Suprapubic skin (tissue), 4 donors: ENCODE measurements around the gene DCUN1D1. TPM values are rescaled to one million over a fixed set of nuclear protein-coding genes. Genes with fewer than 3 reads are reported as not detected.

Experiments used
- DNase-seq, 2 donors: peaks; one replicate each; pipeline ENCODE4 v3.0.0-alpha.2; 2019; ENCODE audit warnings: low spot score in 2 of 2
- H3K27ac ChIP-seq: fragments of 200-600 bp; sonication (generic); one replicate; pipeline ENCODE4 v1.5.1; 2019
- H3K27me3 ChIP-seq: fragments of 200-600 bp; sonication (generic); one replicate; pipeline ENCODE4 v1.5.1; 2019
- H3K36me3 ChIP-seq: fragments of 200-600 bp; sonication (generic); one replicate; pipeline ENCODE4 v1.5.1; 2019
- H3K4me1 ChIP-seq: fragments of 200-600 bp; sonication (generic); one replicate; pipeline ENCODE4 v1.5.1; 2019
- H3K4me3 ChIP-seq: fragments of 200-600 bp; sonication (generic); one replicate; pipeline ENCODE4 v1.5.1; 2019; ENCODE audit warnings: mild to moderate bottlenecking
- H3K9me3 ChIP-seq: fragments of 200-600 bp; sonication (generic); one replicate; pipeline ENCODE4 v1.5.1; 2019
- EP300 ChIP-seq: sonication (generic); formaldehyde crosslinking; IDR thresholded peaks from one replicate; pipeline ENCODE4 v1.6.1; 2017; ENCODE audit warnings: antibody characterized with exemption
- POLR2A ChIP-seq, 2 donors: fragments of 450-650 bp; IDR thresholded peaks; one replicate each; pipeline ENCODE4 v1.6.1; 2017; ENCODE audit warnings: antibody characterized with exemption in 2 of 2, mild to moderate bottlenecking in 2 of 2, moderate library complexity in 2 of 2
- POLR2AphosphoS5 ChIP-seq, 3 donors: sonication (generic); formaldehyde crosslinking; IDR thresholded peaks; one replicate each; pipeline ENCODE4 v1.6.1; 2017; ENCODE audit warnings: antibody characterized with exemption in 3 of 3
- WGBS: methylation state at CpG from one replicate; pipeline ENCODE4 v1.1.5; 2018; 5-methylcytosine and 5-hydroxymethylcytosine counted together
- total RNA-seq, 4 donors: library from RNA; depleted of rRNA; stranded (reverse); fragments of >200 nt; gene quantifications; one replicate each; pipeline ENCODE4 v1.1.0, GENCODE V29; 2016
- TF ChIP-seq, protein P1 (sequence below), 2 donors: fragments of 200-600 bp in 1 of 2; fragments of 450-650 bp in 1 of 2; sonication (generic) in 1 of 2; IDR thresholded peaks; one replicate each; pipeline ENCODE4 v1.5.1; 2016 to 2019; ENCODE audit warnings: antibody characterized with exemption in 2 of 2, mild to moderate bottlenecking in 1 of 2, moderate library complexity in 1 of 2

Gene DCUN1D1
- total RNA-seq, 4 donors from 2014 or later, result 17.5 to 29.7 (median 23.0) TPM

DNA sequence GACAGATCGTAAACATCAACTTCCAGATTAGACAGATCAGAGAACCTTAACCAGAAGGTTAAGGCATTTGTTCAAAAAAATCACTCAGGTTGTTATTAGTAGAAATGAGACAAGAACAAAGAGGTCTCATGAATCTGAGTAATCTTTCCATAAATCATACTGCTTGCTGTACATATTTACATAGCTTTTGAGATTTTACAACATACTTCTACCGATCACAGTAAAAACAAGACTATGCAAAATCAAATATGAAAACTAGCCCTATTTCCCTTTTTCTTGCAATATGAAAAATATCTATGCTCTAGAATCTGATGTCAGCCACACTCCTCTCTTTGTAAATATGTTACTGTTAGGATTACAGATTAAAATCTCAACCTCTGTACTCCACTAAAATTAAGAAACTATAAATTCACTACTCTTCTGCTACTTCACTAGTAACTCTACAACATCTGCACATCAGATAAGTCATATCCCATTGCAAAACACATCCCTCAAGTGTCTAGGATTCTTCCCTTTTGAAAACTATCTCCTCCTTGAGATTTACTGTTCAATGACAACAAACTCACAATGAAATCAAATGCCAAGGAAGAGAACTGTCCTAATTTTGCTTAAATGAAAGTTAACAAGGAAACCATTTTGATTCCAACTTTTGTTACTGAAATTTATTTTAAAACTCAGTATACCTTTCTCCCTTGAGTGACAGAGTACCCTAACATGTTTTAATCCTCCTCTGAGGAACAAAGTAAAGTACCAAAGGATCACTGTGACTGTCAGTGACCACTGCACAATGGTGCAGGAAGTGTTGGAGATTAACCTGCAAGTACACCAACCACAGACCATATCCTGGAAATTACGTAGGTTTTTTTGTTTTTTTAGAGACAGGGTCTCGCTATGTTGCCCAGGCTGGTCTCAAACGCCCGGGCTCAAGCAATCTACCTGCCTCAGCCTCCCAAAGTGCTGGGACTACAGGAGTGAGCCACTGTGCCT, 12.8 kb downstream of the DCUN1D1 start:
- TF ChIP-seq POLR2AphosphoS5 (IDR thresholded peaks at IDR 0.05), result no peak
- TF ChIP-seq, protein P1, sequence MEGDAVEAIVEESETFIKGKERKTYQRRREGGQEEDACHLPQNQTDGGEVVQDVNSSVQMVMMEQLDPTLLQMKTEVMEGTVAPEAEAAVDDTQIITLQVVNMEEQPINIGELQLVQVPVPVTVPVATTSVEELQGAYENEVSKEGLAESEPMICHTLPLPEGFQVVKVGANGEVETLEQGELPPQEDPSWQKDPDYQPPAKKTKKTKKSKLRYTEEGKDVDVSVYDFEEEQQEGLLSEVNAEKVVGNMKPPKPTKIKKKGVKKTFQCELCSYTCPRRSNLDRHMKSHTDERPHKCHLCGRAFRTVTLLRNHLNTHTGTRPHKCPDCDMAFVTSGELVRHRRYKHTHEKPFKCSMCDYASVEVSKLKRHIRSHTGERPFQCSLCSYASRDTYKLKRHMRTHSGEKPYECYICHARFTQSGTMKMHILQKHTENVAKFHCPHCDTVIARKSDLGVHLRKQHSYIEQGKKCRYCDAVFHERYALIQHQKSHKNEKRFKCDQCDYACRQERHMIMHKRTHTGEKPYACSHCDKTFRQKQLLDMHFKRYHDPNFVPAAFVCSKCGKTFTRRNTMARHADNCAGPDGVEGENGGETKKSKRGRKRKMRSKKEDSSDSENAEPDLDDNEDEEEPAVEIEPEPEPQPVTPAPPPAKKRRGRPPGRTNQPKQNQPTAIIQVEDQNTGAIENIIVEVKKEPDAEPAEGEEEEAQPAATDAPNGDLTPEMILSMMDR (IDR thresholded peaks at IDR 0.05), result no peak
- no peak for TF ChIP-seq POLR2A (IDR thresholded peaks at IDR 0.05)
- TF ChIP-seq EP300, result no peak
- 80% methylated on average over 6 of the region's 6 CpGs for WGBS
- H3K27me3 ChIP-seq, result no peaks in the 10 kb centered on the region
- H3K4me1 ChIP-seq, result no peaks in the 10 kb centered on the region
- no peak for DNase-seq
- peaks cover 4% of the 10 kb centered on the region for H3K36me3 ChIP-seq
- no peaks in the 10 kb centered on the region for H3K9me3 ChIP-seq
- H3K4me3 ChIP-seq, result no peak overlapping the region
- no peak overlapping the region for H3K27ac ChIP-seq

DNA sequence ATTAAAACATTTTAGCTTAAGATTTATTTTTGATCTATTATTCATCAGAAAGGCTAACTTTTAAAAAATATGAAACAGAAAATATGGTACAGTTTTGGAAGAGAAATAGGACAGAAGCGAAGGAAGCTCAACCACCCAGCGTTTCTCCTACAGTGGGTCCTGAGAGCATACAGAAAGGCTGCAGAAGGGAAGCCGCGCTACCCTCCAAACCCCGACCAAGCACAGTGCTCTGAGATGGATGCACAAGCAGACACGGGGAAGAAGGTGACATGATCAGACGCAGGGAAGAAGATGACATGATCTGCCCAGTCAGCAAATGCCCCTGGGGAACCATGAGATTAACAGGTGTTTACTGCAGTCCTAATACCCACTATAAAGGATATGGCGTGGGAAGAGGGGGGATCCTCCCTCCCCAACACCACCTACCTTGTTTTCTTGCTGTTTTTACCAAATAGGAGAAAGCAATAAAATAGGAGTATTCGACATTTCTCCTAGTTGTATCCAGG, 14.4 kb downstream of the DCUN1D1 start:
- Histone ChIP-seq H3K9me3 (no peaks in the 10 kb centered on the region), H3K27me3 (no peaks in the 10 kb centered on the region), H3K4me3 (no peak overlapping the region), H3K36me3 (peaks cover 9% of the 10 kb centered on the region), H3K27ac (no peak overlapping the region), H3K4me1 (no peaks in the 10 kb centered on the region)
- no peak for DNase-seq
- WGBS, result 79% methylated on average over 9 of the region's 9 CpGs
- TF ChIP-seq POLR2A (IDR thresholded peaks at IDR 0.05), result no peak
- no peak for TF ChIP-seq EP300
- TF ChIP-seq, protein P1 (IDR thresholded peaks at IDR 0.05), result no peak
- no peak for TF ChIP-seq POLR2AphosphoS5 (IDR thresholded peaks at IDR 0.05)

DNA sequence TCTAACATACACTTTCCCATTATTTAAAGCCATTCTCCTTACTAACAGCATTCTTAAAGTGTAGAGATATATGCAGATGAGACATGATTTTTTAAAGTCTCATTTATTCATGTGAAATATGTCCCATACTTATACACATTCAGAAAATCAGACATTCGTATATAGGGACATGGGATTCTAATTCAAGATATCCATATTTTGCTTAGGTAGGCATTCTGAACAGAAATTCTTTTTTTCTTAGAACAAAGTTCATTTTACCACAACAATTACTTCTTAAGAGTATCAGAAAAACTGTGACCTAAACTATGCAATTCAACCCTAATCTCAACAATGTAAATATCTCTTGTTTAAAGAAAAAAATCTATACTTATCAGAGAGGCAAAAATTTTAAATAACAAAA, 16.2 kb downstream of the DCUN1D1 start:
- no peak overlapping the region for H3K4me3 ChIP-seq
- peaks cover 11% of the 10 kb centered on the region for H3K36me3 ChIP-seq
- no peak for DNase-seq
- H3K4me1 ChIP-seq, result no peaks in the 10 kb centered on the region
- no peaks in the 10 kb centered on the region for H3K27me3 ChIP-seq
- TF ChIP-seq, protein P1 (IDR thresholded peaks at IDR 0.05), result no peak
- no peak for TF ChIP-seq POLR2AphosphoS5 (IDR thresholded peaks at IDR 0.05)
- TF ChIP-seq POLR2A (IDR thresholded peaks at IDR 0.05), result no peak
- TF ChIP-seq EP300, result no peak
- H3K9me3 ChIP-seq, result no peaks in the 10 kb centered on the region
- 94% methylated on average over 1 of the region's 1 CpG for WGBS
- H3K27ac ChIP-seq, result no peak overlapping the region

DNA sequence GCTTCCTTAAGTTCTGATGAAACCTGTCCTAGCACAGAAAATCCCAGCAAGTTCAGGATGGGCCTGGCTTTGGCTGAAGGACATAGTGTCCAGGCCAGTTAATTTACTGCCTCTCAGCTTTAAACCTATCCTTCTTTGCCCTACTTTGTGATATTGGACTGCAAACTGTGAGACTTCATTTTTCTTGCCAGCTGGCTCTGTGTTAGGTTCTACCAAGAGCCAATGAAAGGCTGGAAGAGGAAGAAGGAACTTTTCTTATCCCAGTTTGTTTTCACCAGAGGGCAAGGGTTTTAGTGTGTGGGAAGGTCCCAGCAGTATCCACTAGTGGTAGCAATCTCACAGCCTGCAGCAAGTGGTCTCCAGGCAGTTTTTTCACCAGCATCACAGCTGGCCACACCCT, 18.2 kb downstream of the DCUN1D1 start:
- Histone ChIP-seq H3K9me3 (no peaks in the 10 kb centered on the region), H3K27ac (no peak overlapping the region), H3K27me3 (no peaks in the 10 kb centered on the region), H3K36me3 (peaks cover 16% of the 10 kb centered on the region), H3K4me1 (no peaks in the 10 kb centered on the region), H3K4me3 (no peak overlapping the region)
- TF ChIP-seq, protein P1 (IDR thresholded peaks at IDR 0.05), result no peak
- TF ChIP-seq POLR2A (IDR thresholded peaks at IDR 0.05) (no peak), EP300 (no peak), POLR2AphosphoS5 (IDR thresholded peaks at IDR 0.05) (no peak)
- DNase-seq, result no peak
